Measurements from ENCODE around the gene ADAM12. TPM values are rescaled to one million over a fixed set of nuclear protein-coding genes. Genes with fewer than 3 reads are reported as not detected.

ADAM12 gene
- total RNA-seq, 2 donors from 2014 or later = 0.14 to 1.9 TPM

- H3K36me3 ChIP-seq = no peaks in the 10 kb centered on the region
- H3K4me1 ChIP-seq (replicated peaks) = no peaks in the 10 kb centered on the region
- no peak overlapping the region for H3K4me3 ChIP-seq
- TF ChIP-seq POLR2AphosphoS5 (IDR thresholded peaks at IDR 0.05) = no peak
- TF ChIP-seq CTCF (IDR thresholded peaks at IDR 0.05) = no peak
- TF ChIP-seq POLR2A (IDR thresholded peaks at IDR 0.05) = no peak
- DNase-seq (ENCODE audit: low spot score) = no peak
- no peaks in the 10 kb centered on the region for H3K9me3 ChIP-seq
- no peak overlapping the region for H3K27ac ChIP-seq
- intact Hi-C loops (cut with DNase I) = no loop called here
- H3K27me3 ChIP-seq (replicated peaks; ENCODE audit: insufficient read depth) = no peaks in the 10 kb centered on the region
- 37% methylated on average over 12 of the region's 12 CpGs for WGBS
Measured at GRCh38 chr10:126420567-126421300, 32.5 kb upstream of the ADAM12 start.

DNA sequence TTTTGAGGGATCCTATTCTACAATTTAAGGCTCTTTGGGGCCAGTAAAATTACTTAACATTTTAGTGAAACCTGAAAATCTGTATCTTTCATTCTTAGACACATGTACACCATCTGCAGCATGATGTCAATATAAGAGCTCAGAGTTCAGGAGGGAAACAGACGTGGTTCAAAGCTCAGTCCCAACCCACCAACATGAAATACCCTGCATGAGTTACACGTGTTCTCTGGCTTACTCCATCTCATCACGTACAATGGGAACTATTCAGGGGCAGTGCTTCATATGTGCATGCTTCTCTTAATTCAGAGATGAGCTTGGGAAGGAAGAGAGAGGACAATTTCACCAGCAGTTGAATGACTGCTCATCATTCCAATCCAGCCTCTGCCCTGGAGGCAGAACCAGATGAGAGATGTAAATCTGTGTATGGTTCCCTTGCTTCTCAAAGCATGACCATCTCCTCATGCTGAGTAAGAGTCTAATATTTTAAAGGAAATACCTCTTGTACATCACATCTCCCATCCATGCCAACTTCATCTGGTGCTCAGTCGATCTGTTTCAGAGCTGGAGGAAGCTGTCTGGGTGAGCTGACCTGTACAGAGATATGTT lies 29.0 kb upstream of the ADAM12 start:
- H3K27ac ChIP-seq = no peak overlapping the region
- 88% methylated on average over 4 of the region's 4 CpGs for WGBS
- no peaks in the 10 kb centered on the region for H3K36me3 ChIP-seq
- no peak for DNase-seq (ENCODE audit: low spot score)
- intact Hi-C loops (cut with DNase I) = no loop called here
- no peaks in the 10 kb centered on the region for H3K9me3 ChIP-seq
- no peaks in the 10 kb centered on the region for H3K4me1 ChIP-seq (replicated peaks)
- H3K27me3 ChIP-seq (replicated peaks; ENCODE audit: insufficient read depth) = no peaks in the 10 kb centered on the region
- H3K4me3 ChIP-seq = no peak overlapping the region
- no peak for TF ChIP-seq POLR2AphosphoS5 (IDR thresholded peaks at IDR 0.05)

DNA sequence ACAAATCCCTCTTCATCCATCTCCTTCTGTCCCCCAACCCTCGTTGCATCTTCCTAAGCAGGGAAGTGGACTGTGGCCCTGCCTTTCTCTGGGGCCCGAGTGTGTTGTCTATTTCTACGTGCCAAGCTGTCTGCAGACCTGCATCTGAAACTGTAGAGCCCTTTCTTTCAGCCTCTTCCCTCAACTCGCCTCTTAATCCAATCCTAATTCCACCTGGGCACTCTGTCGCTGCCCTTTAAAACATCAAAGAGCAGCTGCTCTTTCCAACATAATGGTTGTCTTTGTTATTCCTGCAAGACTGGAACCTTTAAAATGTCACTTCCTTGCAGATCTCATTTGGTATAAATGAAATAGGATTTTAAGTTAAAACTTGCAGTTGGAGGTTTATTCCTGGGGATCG lies 21.5 kb upstream of the ADAM12 start:
- H3K27me3 ChIP-seq (replicated peaks; ENCODE audit: insufficient read depth) = no peaks in the 10 kb centered on the region
- H3K9me3 ChIP-seq = no peaks in the 10 kb centered on the region
- 50% methylated on average over 6 of the region's 6 CpGs for WGBS
- H3K36me3 ChIP-seq = no peaks in the 10 kb centered on the region
- no peak overlapping the region for H3K27ac ChIP-seq
- no peak for DNase-seq (ENCODE audit: low spot score)
- no peaks in the 10 kb centered on the region for H3K4me1 ChIP-seq (replicated peaks)
- TF ChIP-seq POLR2A (IDR thresholded peaks at IDR 0.05) (no peak), POLR2AphosphoS5 (IDR thresholded peaks at IDR 0.05) (no peak), CTCF (IDR thresholded peaks at IDR 0.05) (no peak)
- H3K4me3 ChIP-seq = no peak overlapping the region
- intact Hi-C loops (cut with DNase I) = no loop called here

GRCh38 chr10:126408953-126409641 lies 20.8 kb upstream of the ADAM12 start:
- 72% methylated on average over 11 of the region's 11 CpGs for WGBS
- H3K4me1 ChIP-seq (replicated peaks) = no peaks in the 10 kb centered on the region
- TF ChIP-seq POLR2AphosphoS5 (IDR thresholded peaks at IDR 0.05) (no peak), POLR2A (IDR thresholded peaks at IDR 0.05) (no peak), CTCF (IDR thresholded peaks at IDR 0.05) (no peak)
- intact Hi-C loops (cut with DNase I) = no loop called here
- no peaks in the 10 kb centered on the region for H3K36me3 ChIP-seq
- no peak overlapping the region for H3K27ac ChIP-seq
- H3K9me3 ChIP-seq = no peaks in the 10 kb centered on the region
- no peak for DNase-seq (ENCODE audit: low spot score)
- H3K27me3 ChIP-seq (replicated peaks; ENCODE audit: insufficient read depth) = no peaks in the 10 kb centered on the region
- no peak overlapping the region for H3K4me3 ChIP-seq

GRCh38 chr10:126407831-126408230 lies 19.6 kb upstream of the ADAM12 start:
- no peak for DNase-seq (ENCODE audit: low spot score)
- intact Hi-C loops (cut with DNase I) = no loop called here
- H3K27ac ChIP-seq = no peak overlapping the region
- H3K4me1 ChIP-seq (replicated peaks) = no peaks in the 10 kb centered on the region
- WGBS = 88% methylated on average over 2 of the region's 2 CpGs
- no peak overlapping the region for H3K4me3 ChIP-seq
- no peaks in the 10 kb centered on the region for H3K27me3 ChIP-seq (replicated peaks; ENCODE audit: insufficient read depth)
- H3K9me3 ChIP-seq = no peaks in the 10 kb centered on the region
- no peak for TF ChIP-seq CTCF (IDR thresholded peaks at IDR 0.05)
- TF ChIP-seq POLR2A (IDR thresholded peaks at IDR 0.05) = no peak
- no peak for TF ChIP-seq POLR2AphosphoS5 (IDR thresholded peaks at IDR 0.05)
- H3K36me3 ChIP-seq = no peaks in the 10 kb centered on the region

Data from prostate gland (tissue), 2 donors.